ENCODE measurements around the gene TSPAN9.

TSPAN9 gene

GRCh38 chr12:3076730-3077571 lies at the start of gene TSPAN9:
TSS of gene TSPAN9 (plus strand) at chr12:3077379. CDS start at chr12:3201194, 123,815 bp downstream.
- DNase-seq (ENCODE audit: low read depth in 2 of 2): peak; percentile 41 to 62

GRCh38 chr12:3028108-3028507 lies 49.1 kb upstream of the TSPAN9 start:
- no peak for DNase-seq (ENCODE audit: low read depth in 2 of 2)

GRCh38 chr12:3030821-3031429 lies 46.3 kb upstream of the TSPAN9 start:
- no peak for DNase-seq (ENCODE audit: low read depth in 2 of 2)

- no peak for DNase-seq (ENCODE audit: low read depth in 2 of 2)
Observed at GRCh38 chr12:3032161-3032560, 45.0 kb upstream of the TSPAN9 start.

- DNase-seq (ENCODE audit: low read depth in 2 of 2): no peak
Observed at GRCh38 chr12:3032770-3033538, 44.2 kb upstream of the TSPAN9 start.

- DNase-seq (ENCODE audit: low read depth in 2 of 2): no peak
Observed at GRCh38 chr12:3033539-3033867, 43.7 kb upstream of the TSPAN9 start.

GRCh38 chr12:3034067-3034750 lies 43.0 kb upstream of the TSPAN9 start:
- DNase-seq (ENCODE audit: low read depth in 2 of 2): no peak

- no peak for DNase-seq (ENCODE audit: low read depth in 2 of 2)
Observed at GRCh38 chr12:3035171-3035570, 42.0 kb upstream of the TSPAN9 start.

- DNase-seq (ENCODE audit: low read depth in 2 of 2): no peak
Observed at GRCh38 chr12:3035815-3036702, 41.1 kb upstream of the TSPAN9 start.

- no peak for DNase-seq (ENCODE audit: low read depth in 2 of 2)
Observed at GRCh38 chr12:3036901-3037600, 40.1 kb upstream of the TSPAN9 start.

- DNase-seq (ENCODE audit: low read depth in 2 of 2): no peak
Observed at GRCh38 chr12:3038166-3038565, 39.0 kb upstream of the TSPAN9 start.

- no peak for DNase-seq (ENCODE audit: low read depth in 2 of 2)
Observed at GRCh38 chr12:3038926-3039510, 38.2 kb upstream of the TSPAN9 start.

GRCh38 chr12:3040026-3040656 lies 37.0 kb upstream of the TSPAN9 start:
- no peak for DNase-seq (ENCODE audit: low read depth in 2 of 2)

- no peak for DNase-seq (ENCODE audit: low read depth in 2 of 2)
Observed at GRCh38 chr12:3040663-3041544, 36.3 kb upstream of the TSPAN9 start.

- peak in 1 of 2 donors; percentile 6 for DNase-seq (ENCODE audit: low read depth in 2 of 2)
Observed at GRCh38 chr12:3041558-3042164, 35.5 kb upstream of the TSPAN9 start.

- DNase-seq (ENCODE audit: low read depth in 2 of 2): no peak
Observed at GRCh38 chr12:3042394-3042793, 34.8 kb upstream of the TSPAN9 start.

GRCh38 chr12:3042826-3043225 lies 34.4 kb upstream of the TSPAN9 start:
- no peak for DNase-seq (ENCODE audit: low read depth in 2 of 2)

- DNase-seq (ENCODE audit: low read depth in 2 of 2): no peak
Observed at GRCh38 chr12:3043406-3043805, 33.8 kb upstream of the TSPAN9 start.

All from stimulated activated CD4-positive, alpha-beta T cell treated with anti-CD3 and anti-CD28 coated beads, Interleukin-1b, Interleukin-23, amount 100 ng/mL, for 1 hour (primary cell).